WTC11 (cell line): ENCODE results near the gene ARG1. TPM values are rescaled to one million over a fixed set of nuclear protein-coding genes. Genes with fewer than 3 reads are reported as not detected.

Experiments
- ATAC-seq: fragments of 200-7000 bp; cut with Tn5 transposase; 2 replicates; pipeline ENCODE4 v1.10.0; 2021; ENCODE audit warnings: mild to moderate bottlenecking, moderate library complexity
- CTCF ChIA-PET: fragments of 300-600 bp; sonication (Branson Sonifier 250); formaldehyde crosslinking; loops from one replicate; lab custom pipeline; 2021; ENCODE audit warnings: antibody characterized with exemption; lab: Charles Lee
- POLR2A ChIA-PET: fragments of 350-600 bp; sonication (Branson Sonifier 250); formaldehyde crosslinking; loops from one replicate; lab custom pipeline; 2021; ENCODE audit warnings: antibody characterized with exemption; lab: Charles Lee
- DNase-seq: peaks from one replicate; pipeline ENCODE4 v3.0.0; 2021; ENCODE audit warnings: low spot score
- H3K27ac Mint-ChIP-seq: 2 replicates; pipeline ENCODE4 v1.8.0; 2021; ENCODE audit warnings: mixed read lengths
- H3K27me3 Mint-ChIP-seq: 2 replicates; pipeline ENCODE4 v1.8.0; 2021; ENCODE audit warnings: low read depth, mild to moderate bottlenecking, moderate library complexity, mixed read lengths
- H3K36me3 Mint-ChIP-seq: 2 replicates; pipeline ENCODE4 v1.8.0; 2021; ENCODE audit warnings: mixed read lengths
- H3K4me1 Mint-ChIP-seq: 2 replicates; pipeline ENCODE4 v1.8.0; 2022; ENCODE audit warnings: mixed read lengths
- H3K4me3 Mint-ChIP-seq: 2 replicates; pipeline ENCODE4 v1.8.0; 2021; ENCODE audit warnings: mild to moderate bottlenecking, moderate library complexity, mixed read lengths
- H3K9me3 Mint-ChIP-seq: 2 replicates; pipeline ENCODE4 v1.8.0; 2021; ENCODE audit warnings: mixed read lengths
- CREM ChIP-seq: sonication (generic); formaldehyde crosslinking; IDR thresholded peaks from 2 replicates; pipeline ENCODE4 v1.8.1; 2022; ENCODE audit warnings: mild to moderate bottlenecking, missing genetic modification reagents, moderate library complexity
- EMX1 ChIP-seq: fragments of 250-450 bp; sonication (Bioruptor Pico); IDR thresholded peaks from 2 replicates; pipeline ENCODE4 v1.8.0; 2021; ENCODE audit warnings: mild to moderate bottlenecking
- FOXJ3 ChIP-seq: sonication (generic); formaldehyde crosslinking; IDR thresholded peaks from 2 replicates; pipeline ENCODE4 v1.9.0; 2021; ENCODE audit warnings: missing genetic modification reagents, mild to moderate bottlenecking, borderline replicate concordance
- FOXK1 ChIP-seq: sonication (generic); formaldehyde crosslinking; IDR thresholded peaks from 2 replicates; pipeline ENCODE4 v1.8.0; 2022; ENCODE audit warnings: mild to moderate bottlenecking, moderate library complexity, missing genetic modification reagents
- FOXP1 ChIP-seq: sonication (generic); formaldehyde crosslinking; IDR thresholded peaks from 2 replicates; pipeline ENCODE4 v1.8.0; 2022; ENCODE audit warnings: missing genetic modification reagents, mild to moderate bottlenecking, moderate library complexity, borderline replicate concordance
- GRHL2 ChIP-seq: fragments of 250-450 bp; sonication (Bioruptor Pico); IDR thresholded peaks from 2 replicates; pipeline ENCODE4 v1.8.0; 2022; ENCODE audit warnings: mild to moderate bottlenecking, moderate library complexity; ENCODE audit not compliant: insufficient replicate concordance, severe bottlenecking
- KAT7 ChIP-seq: sonication (generic); formaldehyde crosslinking; IDR thresholded peaks from 2 replicates; pipeline ENCODE4 v1.8.1; 2023; ENCODE audit warnings: missing genetic modification reagents, mild to moderate bottlenecking, borderline replicate concordance
- MXD4 ChIP-seq: fragments of 250-450 bp; sonication (Bioruptor Pico); IDR thresholded peaks from 2 replicates; pipeline ENCODE4 v1.8.0; 2021; ENCODE audit warnings: mild to moderate bottlenecking, moderate library complexity, borderline replicate concordance
- NR1H2 ChIP-seq: sonication (generic); formaldehyde crosslinking; IDR thresholded peaks from 2 replicates; pipeline ENCODE4 v1.9.0; 2021; ENCODE audit warnings: mild to moderate bottlenecking, moderate library complexity, missing genetic modification reagents
- SMAD4 ChIP-seq: sonication (generic); formaldehyde crosslinking; IDR thresholded peaks from 2 replicates; pipeline ENCODE4 v1.8.0; 2022; ENCODE audit warnings: mild to moderate bottlenecking, missing genetic modification reagents
- SOX15 ChIP-seq: fragments of 250-450 bp; sonication (Bioruptor Pico); IDR thresholded peaks from 2 replicates; pipeline ENCODE4 v1.9.0; 2021; ENCODE audit warnings: mild to moderate bottlenecking
- TEAD1 ChIP-seq: sonication (generic); formaldehyde crosslinking; IDR thresholded peaks from 2 replicates; pipeline ENCODE4 v1.8.0; 2022; ENCODE audit warnings: mild to moderate bottlenecking, missing genetic modification reagents
- TP53 ChIP-seq: sonication (generic); formaldehyde crosslinking; IDR thresholded peaks from 2 replicates; pipeline ENCODE4 v1.8.1; 2023; ENCODE audit warnings: mild to moderate bottlenecking, missing genetic modification reagents
- ZBTB21 ChIP-seq: sonication (generic); formaldehyde crosslinking; IDR thresholded peaks from 2 replicates; pipeline ENCODE4 v1.8.1; 2023; ENCODE audit warnings: mild to moderate bottlenecking, missing genetic modification reagents, borderline replicate concordance
- ZNF232 ChIP-seq: sonication (generic); formaldehyde crosslinking; IDR thresholded peaks from 2 replicates; pipeline ENCODE4 v1.8.0; 2022; ENCODE audit warnings: mild to moderate bottlenecking, missing genetic modification reagents
- ZNF317 ChIP-seq: sonication (generic); formaldehyde crosslinking; IDR thresholded peaks from 2 replicates; pipeline ENCODE4 v1.8.1; 2023; ENCODE audit warnings: low read depth, mild to moderate bottlenecking, moderate library complexity, missing genetic modification reagents, borderline replicate concordance
- total RNA-seq: library from RNA; stranded (reverse); gene quantifications from 3 replicates; pipeline ENCODE4 v1.2.3, GENCODE V29; 2021
- TF ChIP-seq, protein P1 (sequence below): sonication (generic); formaldehyde crosslinking; conservative IDR thresholded peaks from 2 replicates; pipeline ENCODE4 v1.8.1; 2022; ENCODE audit warnings: mild to moderate bottlenecking, missing genetic modification reagents
- TF ChIP-seq, protein P2 (sequence below): sonication (generic); formaldehyde crosslinking; IDR thresholded peaks from 2 replicates; pipeline ENCODE4 v1.8.1; 2023; ENCODE audit warnings: mild to moderate bottlenecking, missing genetic modification reagents
- TF ChIP-seq, protein P3 (sequence below): sonication (generic); formaldehyde crosslinking; IDR thresholded peaks from 2 replicates; pipeline ENCODE4 v1.8.1; 2023; ENCODE audit warnings: mild to moderate bottlenecking, missing genetic modification reagents, borderline replicate concordance
- TF ChIP-seq, protein P4 (sequence below): sonication (generic); formaldehyde crosslinking; conservative IDR thresholded peaks from 2 replicates; pipeline ENCODE4 v1.8.1; 2023; ENCODE audit warnings: mild to moderate bottlenecking, low read depth, missing genetic modification reagents, moderate library complexity
- TF ChIP-seq, protein P5 (sequence below): sonication (generic); formaldehyde crosslinking; IDR thresholded peaks from 2 replicates; pipeline ENCODE4 v1.8.1; 2023; ENCODE audit warnings: mild to moderate bottlenecking, missing genetic modification reagents
- TF ChIP-seq, protein P6 (sequence below): sonication (generic); formaldehyde crosslinking; IDR thresholded peaks from 2 replicates; pipeline ENCODE4 v1.8.1; 2022; ENCODE audit warnings: low read depth, mild to moderate bottlenecking, moderate library complexity, missing genetic modification reagents, borderline replicate concordance

The ARG1 gene
- total RNA-seq, 1 experiment from 2014 or later: 0.15 TPM

DNA sequence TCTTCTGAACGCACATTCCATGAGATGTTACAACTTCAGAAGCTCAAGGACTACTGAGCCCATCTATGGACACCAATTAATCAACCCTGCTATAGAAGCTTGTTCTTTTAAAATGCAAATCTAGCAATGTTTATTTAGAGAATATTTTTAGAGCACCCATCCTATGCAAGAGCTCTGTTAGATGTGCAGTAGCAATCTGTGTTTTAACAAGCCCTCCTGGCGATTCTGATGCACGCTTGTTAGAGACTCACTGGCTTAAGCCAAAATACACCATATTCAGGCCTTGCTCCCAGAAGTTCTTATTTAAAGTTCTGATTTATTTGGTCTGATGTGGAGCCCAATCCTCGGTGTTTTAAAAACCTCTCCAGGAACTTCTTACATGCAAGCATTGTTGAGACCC, 21.1 kb upstream of the ARG1 start (continued):
- TF ChIP-seq ZNF232 (CRISPR knock-in tag) (no peak), GRHL2 (no peak), KAT7 (CRISPR knock-in tag) (no peak)
- TF ChIP-seq, protein P1, sequence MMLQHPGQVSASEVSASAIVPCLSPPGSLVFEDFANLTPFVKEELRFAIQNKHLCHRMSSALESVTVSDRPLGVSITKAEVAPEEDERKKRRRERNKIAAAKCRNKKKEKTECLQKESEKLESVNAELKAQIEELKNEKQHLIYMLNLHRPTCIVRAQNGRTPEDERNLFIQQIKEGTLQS (CRISPR knock-in tag): no peak

DNA sequence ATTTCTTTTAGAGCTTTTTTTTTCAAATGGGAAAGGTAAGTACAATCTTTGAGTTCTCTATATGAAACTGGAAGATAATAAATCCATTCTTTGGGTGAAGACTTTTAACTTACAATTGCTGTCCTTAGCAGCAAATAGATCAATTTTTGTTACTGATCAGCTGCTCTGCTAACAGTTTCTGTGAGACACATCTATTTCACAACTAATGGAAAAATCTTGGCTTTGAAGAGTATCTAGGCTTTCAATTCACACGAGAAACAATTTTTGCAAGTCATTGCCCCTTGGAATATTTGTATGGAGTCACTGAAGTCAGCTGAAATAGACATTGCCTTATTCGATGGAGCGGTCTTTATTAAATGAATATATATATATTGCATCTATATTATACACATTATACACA, 20.5 kb upstream of the ARG1 start:
- Mint-ChIP-seq H3K27ac (no peak overlapping the region), H3K4me1 (0 out of 2 replicates have a peak, but pooled peaks cover 6% of the 10 kb centered on the region), H3K27me3 (peaks cover 2% of the 10 kb centered on the region; the same call in 1 of the 2 replicates), H3K4me3 (no peak overlapping the region), H3K9me3 (no peaks in the 10 kb centered on the region), H3K36me3 (no peaks in the 10 kb centered on the region)
- ChIA-PET CTCF (no interaction called here), POLR2A (no interaction called here)
- no peak for ATAC-seq
- no peak for DNase-seq
- TF ChIP-seq SMAD4 (no peak), TEAD1 (CRISPR knock-in tag) (no peak), TP53 (CRISPR knock-in tag) (no peak), NR1H2 (CRISPR knock-in tag) (no peak), SOX15 (no peak), ZBTB21 (CRISPR knock-in tag) (no peak), ZNF317 (CRISPR knock-in tag) (no peak), EMX1 (CRISPR knock-in tag) (no peak), FOXP1 (CRISPR knock-in tag) (no peak), GRHL2 (no peak), MXD4 (CRISPR knock-in tag) (no peak), FOXJ3 (CRISPR knock-in tag) (no peak), CREM (CRISPR knock-in tag) (no peak), FOXK1 (CRISPR knock-in tag) (no peak)
- TF ChIP-seq, protein P2, sequence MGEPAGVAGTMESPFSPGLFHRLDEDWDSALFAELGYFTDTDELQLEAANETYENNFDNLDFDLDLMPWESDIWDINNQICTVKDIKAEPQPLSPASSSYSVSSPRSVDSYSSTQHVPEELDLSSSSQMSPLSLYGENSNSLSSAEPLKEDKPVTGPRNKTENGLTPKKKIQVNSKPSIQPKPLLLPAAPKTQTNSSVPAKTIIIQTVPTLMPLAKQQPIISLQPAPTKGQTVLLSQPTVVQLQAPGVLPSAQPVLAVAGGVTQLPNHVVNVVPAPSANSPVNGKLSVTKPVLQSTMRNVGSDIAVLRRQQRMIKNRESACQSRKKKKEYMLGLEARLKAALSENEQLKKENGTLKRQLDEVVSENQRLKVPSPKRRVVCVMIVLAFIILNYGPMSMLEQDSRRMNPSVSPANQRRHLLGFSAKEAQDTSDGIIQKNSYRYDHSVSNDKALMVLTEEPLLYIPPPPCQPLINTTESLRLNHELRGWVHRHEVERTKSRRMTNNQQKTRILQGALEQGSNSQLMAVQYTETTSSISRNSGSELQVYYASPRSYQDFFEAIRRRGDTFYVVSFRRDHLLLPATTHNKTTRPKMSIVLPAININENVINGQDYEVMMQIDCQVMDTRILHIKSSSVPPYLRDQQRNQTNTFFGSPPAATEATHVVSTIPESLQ: no peak
- TF ChIP-seq, protein P3, sequence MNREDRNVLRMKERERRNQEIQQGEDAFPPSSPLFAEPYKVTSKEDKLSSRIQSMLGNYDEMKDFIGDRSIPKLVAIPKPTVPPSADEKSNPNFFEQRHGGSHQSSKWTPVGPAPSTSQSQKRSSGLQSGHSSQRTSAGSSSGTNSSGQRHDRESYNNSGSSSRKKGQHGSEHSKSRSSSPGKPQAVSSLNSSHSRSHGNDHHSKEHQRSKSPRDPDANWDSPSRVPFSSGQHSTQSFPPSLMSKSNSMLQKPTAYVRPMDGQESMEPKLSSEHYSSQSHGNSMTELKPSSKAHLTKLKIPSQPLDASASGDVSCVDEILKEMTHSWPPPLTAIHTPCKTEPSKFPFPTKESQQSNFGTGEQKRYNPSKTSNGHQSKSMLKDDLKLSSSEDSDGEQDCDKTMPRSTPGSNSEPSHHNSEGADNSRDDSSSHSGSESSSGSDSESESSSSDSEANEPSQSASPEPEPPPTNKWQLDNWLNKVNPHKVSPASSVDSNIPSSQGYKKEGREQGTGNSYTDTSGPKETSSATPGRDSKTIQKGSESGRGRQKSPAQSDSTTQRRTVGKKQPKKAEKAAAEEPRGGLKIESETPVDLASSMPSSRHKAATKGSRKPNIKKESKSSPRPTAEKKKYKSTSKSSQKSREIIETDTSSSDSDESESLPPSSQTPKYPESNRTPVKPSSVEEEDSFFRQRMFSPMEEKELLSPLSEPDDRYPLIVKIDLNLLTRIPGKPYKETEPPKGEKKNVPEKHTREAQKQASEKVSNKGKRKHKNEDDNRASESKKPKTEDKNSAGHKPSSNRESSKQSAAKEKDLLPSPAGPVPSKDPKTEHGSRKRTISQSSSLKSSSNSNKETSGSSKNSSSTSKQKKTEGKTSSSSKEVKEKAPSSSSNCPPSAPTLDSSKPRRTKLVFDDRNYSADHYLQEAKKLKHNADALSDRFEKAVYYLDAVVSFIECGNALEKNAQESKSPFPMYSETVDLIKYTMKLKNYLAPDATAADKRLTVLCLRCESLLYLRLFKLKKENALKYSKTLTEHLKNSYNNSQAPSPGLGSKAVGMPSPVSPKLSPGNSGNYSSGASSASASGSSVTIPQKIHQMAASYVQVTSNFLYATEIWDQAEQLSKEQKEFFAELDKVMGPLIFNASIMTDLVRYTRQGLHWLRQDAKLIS (CRISPR knock-in tag): no peak
- TF ChIP-seq, protein P4, sequence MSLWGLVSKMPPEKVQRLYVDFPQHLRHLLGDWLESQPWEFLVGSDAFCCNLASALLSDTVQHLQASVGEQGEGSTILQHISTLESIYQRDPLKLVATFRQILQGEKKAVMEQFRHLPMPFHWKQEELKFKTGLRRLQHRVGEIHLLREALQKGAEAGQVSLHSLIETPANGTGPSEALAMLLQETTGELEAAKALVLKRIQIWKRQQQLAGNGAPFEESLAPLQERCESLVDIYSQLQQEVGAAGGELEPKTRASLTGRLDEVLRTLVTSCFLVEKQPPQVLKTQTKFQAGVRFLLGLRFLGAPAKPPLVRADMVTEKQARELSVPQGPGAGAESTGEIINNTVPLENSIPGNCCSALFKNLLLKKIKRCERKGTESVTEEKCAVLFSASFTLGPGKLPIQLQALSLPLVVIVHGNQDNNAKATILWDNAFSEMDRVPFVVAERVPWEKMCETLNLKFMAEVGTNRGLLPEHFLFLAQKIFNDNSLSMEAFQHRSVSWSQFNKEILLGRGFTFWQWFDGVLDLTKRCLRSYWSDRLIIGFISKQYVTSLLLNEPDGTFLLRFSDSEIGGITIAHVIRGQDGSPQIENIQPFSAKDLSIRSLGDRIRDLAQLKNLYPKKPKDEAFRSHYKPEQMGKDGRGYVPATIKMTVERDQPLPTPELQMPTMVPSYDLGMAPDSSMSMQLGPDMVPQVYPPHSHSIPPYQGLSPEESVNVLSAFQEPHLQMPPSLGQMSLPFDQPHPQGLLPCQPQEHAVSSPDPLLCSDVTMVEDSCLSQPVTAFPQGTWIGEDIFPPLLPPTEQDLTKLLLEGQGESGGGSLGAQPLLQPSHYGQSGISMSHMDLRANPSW (CRISPR knock-in tag): no peak
- TF ChIP-seq, protein P5, sequence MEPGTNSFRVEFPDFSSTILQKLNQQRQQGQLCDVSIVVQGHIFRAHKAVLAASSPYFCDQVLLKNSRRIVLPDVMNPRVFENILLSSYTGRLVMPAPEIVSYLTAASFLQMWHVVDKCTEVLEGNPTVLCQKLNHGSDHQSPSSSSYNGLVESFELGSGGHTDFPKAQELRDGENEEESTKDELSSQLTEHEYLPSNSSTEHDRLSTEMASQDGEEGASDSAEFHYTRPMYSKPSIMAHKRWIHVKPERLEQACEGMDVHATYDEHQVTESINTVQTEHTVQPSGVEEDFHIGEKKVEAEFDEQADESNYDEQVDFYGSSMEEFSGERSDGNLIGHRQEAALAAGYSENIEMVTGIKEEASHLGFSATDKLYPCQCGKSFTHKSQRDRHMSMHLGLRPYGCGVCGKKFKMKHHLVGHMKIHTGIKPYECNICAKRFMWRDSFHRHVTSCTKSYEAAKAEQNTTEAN (CRISPR knock-in tag): no peak
- TF ChIP-seq, protein P6, sequence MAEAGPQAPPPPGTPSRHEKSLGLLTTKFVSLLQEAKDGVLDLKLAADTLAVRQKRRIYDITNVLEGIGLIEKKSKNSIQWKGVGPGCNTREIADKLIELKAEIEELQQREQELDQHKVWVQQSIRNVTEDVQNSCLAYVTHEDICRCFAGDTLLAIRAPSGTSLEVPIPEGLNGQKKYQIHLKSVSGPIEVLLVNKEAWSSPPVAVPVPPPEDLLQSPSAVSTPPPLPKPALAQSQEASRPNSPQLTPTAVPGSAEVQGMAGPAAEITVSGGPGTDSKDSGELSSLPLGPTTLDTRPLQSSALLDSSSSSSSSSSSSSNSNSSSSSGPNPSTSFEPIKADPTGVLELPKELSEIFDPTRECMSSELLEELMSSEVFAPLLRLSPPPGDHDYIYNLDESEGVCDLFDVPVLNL (CRISPR knock-in tag): no peak
